Fibroblast of skin of abdomen (primary cell): ENCODE data around the gene ABCA9.

ENCODE experiments used
- DNase-seq: peaks from one replicate; pipeline ENCODE4 v3.0.0-alpha.2; 2013

ABCA9 gene

GRCh38 chr17:69065113-69065512, 4.4 kb upstream of the ABCA9 start:
- no peak for DNase-seq

- no peak for DNase-seq
These were observed 3.7 kb upstream of the ABCA9 start for GRCh38 chr17:69064476-69064875.

GRCh38 chr17:69064001-69064400, 3.3 kb upstream of the ABCA9 start:
- DNase-seq: no peak

- DNase-seq: no peak
These were observed 2.3 kb upstream of the ABCA9 start for GRCh38 chr17:69062860-69063581.

- no peak for DNase-seq
These were observed 1.2 kb upstream of the ABCA9 start for GRCh38 chr17:69061721-69062556.

GRCh38 chr17:69059458-69060175, 1.1 kb downstream of the ABCA9 start:
- DNase-seq: no peak

- DNase-seq: no peak
These were observed 2.6 kb downstream of the ABCA9 start for GRCh38 chr17:69058165-69058564.

- DNase-seq: no peak
These were observed 3.4 kb downstream of the ABCA9 start for GRCh38 chr17:69057280-69057679.

GRCh38 chr17:69056179-69056823, 4.4 kb downstream of the ABCA9 start:
- DNase-seq: no peak

- DNase-seq: no peak
These were observed 5.4 kb downstream of the ABCA9 start for GRCh38 chr17:69055334-69055733.

GRCh38 chr17:69050999-69051775, 9.5 kb downstream of the ABCA9 start:
- peak; percentile 46 for DNase-seq

GRCh38 chr17:69048634-69049033, 12.1 kb downstream of the ABCA9 start:
- DNase-seq: no peak

- DNase-seq: peak; percentile 58
These were observed 13.1 kb downstream of the ABCA9 start for GRCh38 chr17:69047368-69048263.

- no peak for DNase-seq
These were observed 14.5 kb downstream of the ABCA9 start for GRCh38 chr17:69046121-69046807.

- peak; percentile 3 for DNase-seq
These were observed 15.1 kb downstream of the ABCA9 start for GRCh38 chr17:69045646-69046045.

- DNase-seq: no peak
These were observed 16.4 kb downstream of the ABCA9 start for GRCh38 chr17:69044371-69044770.

GRCh38 chr17:69043098-69043734, 17.5 kb downstream of the ABCA9 start:
- no peak for DNase-seq

GRCh38 chr17:69042308-69042707, 18.4 kb downstream of the ABCA9 start:
- no peak for DNase-seq

- no peak for DNase-seq
These were observed 28.9 kb downstream of the ABCA9 start for GRCh38 chr17:69031839-69032238.

GRCh38 chr17:69030169-69030568, 30.6 kb downstream of the ABCA9 start:
- no peak for DNase-seq
